Ovary (tissue), 9 donors: ENCODE measurements around the gene NR3C2. TPM values are rescaled to one million over a fixed set of nuclear protein-coding genes. Genes with fewer than 3 reads are reported as not detected.

Source experiments
- DNase-seq, 5 donors: peaks; one replicate each; pipeline ENCODE4 v3.0.0-alpha.2; 2019 to 2020
- H3K27ac ChIP-seq, 2 donors: fragments of 200-600 bp; one replicate each; pipeline versions ENCODE4 v1.5.1 to v1.8.0; 2019 to 2022
- H3K27me3 ChIP-seq: fragments of 200-600 bp; one replicate; pipeline ENCODE4 v1.8.0; 2022
- H3K36me3 ChIP-seq: fragments of 200-600 bp; sonication (generic); one replicate; pipeline ENCODE4 v1.5.1; 2019
- H3K4me1 ChIP-seq: one replicate; pipeline ENCODE4 v1.8.1; 2013; ENCODE audit warnings: mild to moderate bottlenecking, moderate library complexity; ENCODE audit not compliant: insufficient read depth
- H3K4me3 ChIP-seq: fragments of 200-600 bp; sonication (generic); one replicate; pipeline ENCODE4 v1.5.1; 2017
- H3K9me3 ChIP-seq, 2 donors: fragments of 200-600 bp in 1 of 2; sonication (generic) in 1 of 2; one replicate each; pipeline versions ENCODE4 v1.5.1 to v1.8.1; 2013 to 2019; ENCODE audit warnings: mild to moderate bottlenecking in 1 of 2, moderate library complexity in 1 of 2
- EP300 ChIP-seq: sonication (generic); formaldehyde crosslinking; IDR thresholded peaks from one replicate; pipeline ENCODE4 v1.6.1; 2017; ENCODE audit warnings: antibody characterized with exemption
- POLR2A ChIP-seq: fragments of 450-650 bp; IDR thresholded peaks from one replicate; pipeline ENCODE4 v1.6.1; 2017; ENCODE audit warnings: antibody characterized with exemption, mild to moderate bottlenecking, moderate library complexity
- WGBS, 3 donors: extraction: QIAGEN DNeasy Blood & Tissue Kit in 1 of 3; methylation state at CpG; one replicate each; pipeline versions ENCODE4 v1.1.5 to v1.1.7; 2013 to 2017; 5-methylcytosine and 5-hydroxymethylcytosine counted together
- intact Hi-C, 4 donors: fragments of 100-400 bp; cut with DNase I; formaldehyde crosslinking; loops; one replicate each; pipeline versions ENCODE4 v1.11.0 to v1.15.1; 2022 to 2023
- polyA plus RNA-seq, 2 donors: library from polyadenylated mRNA; stranded (reverse); fragments of 200-250 nt in 1 of 2; fragments of 350-450 nt in 1 of 2; fragmentation: Illumina TruSeq in 1 of 2; extraction: RNeasy Lipid Tissue Mini Kit (QIAGEN cat#74804) in 1 of 2; gene quantifications; one replicate each; pipeline ENCODE4 v1.2.3, GENCODE V29; 2013 to 2014
- total RNA-seq, 7 donors: library from RNA; depleted of rRNA in 2 of 7; stranded (reverse); fragments of >200 nt in 2 of 7; fragmentation: NEBNext Ultra II Directional in 3 of 7; extraction: Animal tissue kit (Norgen Biotek cat#: 25700) in 3 of 7; gene quantifications; one replicate each; pipeline versions ENCODE4 v1.1.0 to v1.2.4, GENCODE V29; 2016 to 2023
- TF ChIP-seq, protein P1 (sequence below), 3 donors: fragments of 450-650 bp in 2 of 3; fragments of 200-600 bp in 1 of 3; IDR thresholded peaks; one replicate each; pipeline versions ENCODE4 v1.5.1 to v1.8.0; 2016 to 2022; ENCODE audit warnings: antibody characterized with exemption in 3 of 3, mild to moderate bottlenecking in 1 of 3
- donor health status: DM: no; HTN: no; CAD: no; lungs with moderate emphysema.
- donor health status: DM: no; HTN: no; CAD: no.
- donor health status: Bipolar disorder and iron deficiency.
- donor health status: DM: yes; HTN: yes; CAD: no.
- donor health status: DM: no; HTN: no; CAD: no.
- donor health status: DM: yes; HTN: yes; CAD: no.

Gene NR3C2
- total and polyA plus RNA-seq, 9 donors, result 6.8 to 37.5 (median 22.9) TPM

DNA sequence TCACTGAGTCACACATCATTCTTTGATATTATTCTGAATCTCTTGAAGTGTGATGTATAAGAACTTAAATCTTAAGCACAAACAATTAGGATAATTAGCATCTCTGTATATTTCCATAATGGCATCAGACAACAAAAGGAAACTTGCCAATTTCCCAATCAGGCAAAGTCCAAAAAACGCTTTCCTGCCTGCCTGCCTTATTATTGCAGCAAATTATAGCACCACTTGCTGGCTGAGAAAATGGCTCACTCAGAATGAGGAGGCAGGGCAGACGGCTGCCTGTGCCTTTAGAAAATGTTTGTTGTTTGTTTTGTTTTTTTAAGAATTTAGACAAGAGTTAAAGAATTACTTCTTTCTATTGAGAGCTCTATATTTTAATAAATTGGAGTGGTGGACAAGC lies 27.7 kb upstream of the NR3C2 start:
- Histone ChIP-seq H3K9me3 (no peaks in the 10 kb centered on the region), H3K36me3 (no peaks in the 10 kb centered on the region), H3K27ac (no peak overlapping the region), H3K4me1 (no peaks in the 10 kb centered on the region), H3K4me3 (no peak overlapping the region), H3K27me3 (no peaks in the 10 kb centered on the region)
- no peak for TF ChIP-seq EP300
- TF ChIP-seq POLR2A, result no peak
- TF ChIP-seq, protein P1, sequence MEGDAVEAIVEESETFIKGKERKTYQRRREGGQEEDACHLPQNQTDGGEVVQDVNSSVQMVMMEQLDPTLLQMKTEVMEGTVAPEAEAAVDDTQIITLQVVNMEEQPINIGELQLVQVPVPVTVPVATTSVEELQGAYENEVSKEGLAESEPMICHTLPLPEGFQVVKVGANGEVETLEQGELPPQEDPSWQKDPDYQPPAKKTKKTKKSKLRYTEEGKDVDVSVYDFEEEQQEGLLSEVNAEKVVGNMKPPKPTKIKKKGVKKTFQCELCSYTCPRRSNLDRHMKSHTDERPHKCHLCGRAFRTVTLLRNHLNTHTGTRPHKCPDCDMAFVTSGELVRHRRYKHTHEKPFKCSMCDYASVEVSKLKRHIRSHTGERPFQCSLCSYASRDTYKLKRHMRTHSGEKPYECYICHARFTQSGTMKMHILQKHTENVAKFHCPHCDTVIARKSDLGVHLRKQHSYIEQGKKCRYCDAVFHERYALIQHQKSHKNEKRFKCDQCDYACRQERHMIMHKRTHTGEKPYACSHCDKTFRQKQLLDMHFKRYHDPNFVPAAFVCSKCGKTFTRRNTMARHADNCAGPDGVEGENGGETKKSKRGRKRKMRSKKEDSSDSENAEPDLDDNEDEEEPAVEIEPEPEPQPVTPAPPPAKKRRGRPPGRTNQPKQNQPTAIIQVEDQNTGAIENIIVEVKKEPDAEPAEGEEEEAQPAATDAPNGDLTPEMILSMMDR (IDR thresholded peaks at IDR 0.05), result no peak
- intact Hi-C loops, result no loop called here
- DNase-seq, result no peak
- 40 to 54% (median 50%) methylated on average over 2 of the region's 2 CpGs for WGBS, 3 donors

DNA sequence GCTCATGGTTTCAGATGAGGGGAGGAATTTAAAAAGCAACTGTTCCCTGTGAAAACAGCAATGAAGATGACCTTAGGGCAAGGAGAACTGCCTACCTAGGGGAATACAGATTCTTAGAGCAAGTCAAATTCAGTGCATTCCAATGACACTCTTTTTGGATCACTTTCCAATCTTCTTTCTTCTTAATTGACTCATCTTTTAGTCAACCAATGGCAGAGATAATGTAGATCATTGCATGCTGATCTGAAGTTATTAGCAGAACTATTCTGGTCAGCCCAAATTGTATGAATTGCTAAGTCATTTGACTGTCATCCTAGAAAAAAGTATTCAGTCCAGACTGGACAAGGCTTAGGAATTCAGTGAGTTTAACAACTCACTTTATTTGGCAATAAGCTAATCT lies 12.6 kb upstream of the NR3C2 start:
- Histone ChIP-seq H3K27me3 (no peaks in the 10 kb centered on the region), H3K36me3 (no peaks in the 10 kb centered on the region), H3K4me3 (no peak overlapping the region), H3K4me1 (no peaks in the 10 kb centered on the region), H3K9me3 (no peaks in the 10 kb centered on the region), H3K27ac (no peak overlapping the region)
- no peak for DNase-seq
- TF ChIP-seq POLR2A, result no peak
- TF ChIP-seq, protein P1 (IDR thresholded peaks at IDR 0.05), result no peak
- TF ChIP-seq EP300, result no peak
- intact Hi-C loops, result no loop called here

DNA sequence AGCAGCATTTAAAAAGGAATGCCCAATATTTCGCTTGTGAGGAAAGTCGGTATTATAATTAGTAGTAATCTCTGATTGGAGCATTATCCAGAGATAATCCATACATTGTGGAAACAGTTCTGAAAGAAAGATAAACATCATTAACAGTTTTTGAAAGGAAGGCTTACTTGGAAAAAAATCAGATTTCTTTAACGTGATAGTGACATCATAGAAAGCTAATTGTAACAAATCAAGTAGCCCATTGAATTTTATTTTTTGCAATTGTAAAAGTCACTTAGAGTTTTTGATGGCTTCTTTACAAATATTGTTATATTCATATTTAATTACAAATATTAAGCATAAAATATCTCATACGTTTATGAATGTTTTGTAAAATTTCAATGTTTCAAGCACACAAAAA lies 11.6 kb upstream of the NR3C2 start:
- 75 to 84% (median 77%) methylated on average over 4 of the region's 4 CpGs for WGBS, 3 donors
- no peaks in the 10 kb centered on the region for H3K9me3 ChIP-seq
- DNase-seq, result no peak

DNA sequence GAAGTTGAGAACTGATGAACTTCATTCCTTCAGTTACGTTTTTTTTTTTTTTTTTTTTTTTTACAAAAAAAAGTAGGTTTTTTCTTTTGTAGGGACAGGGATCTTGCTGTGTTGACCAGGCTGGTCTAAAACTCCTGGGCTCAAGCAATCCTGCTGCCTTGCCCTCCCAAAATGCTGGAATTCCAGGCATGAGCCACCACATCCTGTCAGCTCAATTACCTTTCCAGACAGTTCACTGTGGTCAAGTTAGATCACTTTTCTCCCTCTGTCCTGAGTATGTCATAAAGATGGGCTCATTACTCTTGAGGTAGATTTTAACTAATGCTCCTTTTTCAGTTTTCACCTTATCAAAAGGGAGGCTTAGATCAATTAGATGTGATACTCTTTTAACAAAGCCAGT lies 10.8 kb upstream of the NR3C2 start:
- 79 to 92% (median 84%) methylated on average over 1 of the region's 1 CpG for WGBS, 3 donors
- H3K27me3 ChIP-seq, result no peaks in the 10 kb centered on the region
- TF ChIP-seq EP300 (no peak), POLR2A (no peak)
- TF ChIP-seq, protein P1 (IDR thresholded peaks at IDR 0.05), result no peak
- H3K36me3 ChIP-seq, result no peaks in the 10 kb centered on the region
- H3K9me3 ChIP-seq, result no peaks in the 10 kb centered on the region
- no peak overlapping the region for H3K4me3 ChIP-seq
- intact Hi-C loops, result no loop called here
- H3K4me1 ChIP-seq, result no peaks in the 10 kb centered on the region
- H3K27ac ChIP-seq, result no peak overlapping the region
- DNase-seq, result no peak

More for the DNA sequence above, 11.6 kb upstream of the NR3C2 start:
- no peaks in the 10 kb centered on the region for H3K36me3 ChIP-seq
- H3K4me3 ChIP-seq, result no peak overlapping the region
- no peak for TF ChIP-seq POLR2A
- TF ChIP-seq, protein P1 (IDR thresholded peaks at IDR 0.05), result no peak
- TF ChIP-seq EP300, result no peak
- intact Hi-C loops, result no loop called here
- H3K27me3 ChIP-seq, result no peaks in the 10 kb centered on the region
- no peaks in the 10 kb centered on the region for H3K4me1 ChIP-seq
- H3K27ac ChIP-seq, result no peak overlapping the region

DNA sequence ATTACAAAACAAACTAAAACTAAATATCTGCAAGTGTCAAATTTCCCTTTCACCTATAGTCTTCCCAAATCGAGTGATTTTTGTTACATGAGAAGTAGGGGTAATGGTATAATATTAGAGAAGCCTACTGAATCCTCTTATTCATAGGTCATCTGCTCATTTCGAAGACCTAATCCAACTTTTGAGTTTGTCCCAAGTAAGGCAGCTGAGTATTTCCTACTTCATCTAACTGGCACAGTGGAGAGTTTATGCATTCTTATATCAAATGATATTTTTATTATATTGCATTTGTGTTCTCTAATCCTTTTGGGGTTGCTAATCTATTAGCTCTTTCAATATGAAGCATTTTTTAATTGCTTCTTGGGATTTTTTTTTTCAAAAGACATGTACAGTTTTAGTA lies 7.7 kb upstream of the NR3C2 start:
- Histone ChIP-seq H3K27me3 (no peaks in the 10 kb centered on the region), H3K36me3 (no peaks in the 10 kb centered on the region), H3K9me3 (no peaks in the 10 kb centered on the region), H3K4me3 (no peak overlapping the region), H3K27ac (no peak overlapping the region), H3K4me1 (no peaks in the 10 kb centered on the region)
- 65 to 75% (median 71%) methylated on average over 2 of the region's 2 CpGs for WGBS, 3 donors
- TF ChIP-seq POLR2A, result no peak
- intact Hi-C loops, result no loop called here
- no peak for DNase-seq
